Right hindlimb (tissue), 1 donor: ENCODE results near the gene MRPS34.

Experiments
- DNase-seq: peaks from one replicate; pipeline ENCODE4 v3.0.0-alpha.2; 2018

The MRPS34 gene

DNA sequence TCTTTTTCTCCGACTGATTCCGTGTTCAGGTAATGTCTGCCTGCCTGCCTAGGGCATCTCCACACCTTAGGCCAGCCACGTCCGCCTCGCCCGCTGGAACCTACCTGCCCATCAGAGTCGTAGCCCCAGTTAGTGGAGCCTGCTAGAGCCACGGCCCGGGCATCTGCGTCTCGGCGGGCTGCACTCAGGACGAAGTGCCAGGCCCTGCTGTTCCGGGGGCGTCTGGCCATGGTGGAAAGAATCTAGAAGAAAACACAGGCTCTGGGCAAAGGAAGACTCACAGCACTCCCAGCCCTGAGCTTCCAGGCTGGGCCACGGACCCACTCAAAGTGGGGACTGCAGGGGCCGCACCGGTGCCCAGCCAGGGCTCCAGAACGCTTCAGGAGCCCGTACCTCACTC lies 8.3 kb upstream of the MRPS34 start:
- DNase-seq: peak; percentile 22

DNA sequence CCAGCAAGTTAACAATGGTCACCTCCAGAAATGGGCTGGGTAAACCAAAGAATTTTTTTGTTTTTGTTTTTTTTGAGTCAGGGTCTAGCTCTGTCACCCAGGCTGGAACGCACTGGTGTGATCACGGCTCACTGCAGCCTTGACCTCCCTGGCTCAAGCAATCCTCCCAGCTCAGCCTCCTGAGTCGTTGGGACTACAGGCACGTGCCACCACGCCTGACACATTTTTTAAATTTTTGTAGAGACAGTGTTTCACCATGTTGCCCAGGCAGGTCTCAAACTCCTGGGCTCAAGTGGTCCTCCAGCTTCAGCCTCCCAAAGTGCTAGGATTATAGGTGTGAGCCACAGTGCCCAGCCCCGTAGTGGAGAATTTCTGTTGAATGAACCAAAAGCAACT lies 7.7 kb upstream of the MRPS34 start:
- DNase-seq: peak; percentile 7

DNA sequence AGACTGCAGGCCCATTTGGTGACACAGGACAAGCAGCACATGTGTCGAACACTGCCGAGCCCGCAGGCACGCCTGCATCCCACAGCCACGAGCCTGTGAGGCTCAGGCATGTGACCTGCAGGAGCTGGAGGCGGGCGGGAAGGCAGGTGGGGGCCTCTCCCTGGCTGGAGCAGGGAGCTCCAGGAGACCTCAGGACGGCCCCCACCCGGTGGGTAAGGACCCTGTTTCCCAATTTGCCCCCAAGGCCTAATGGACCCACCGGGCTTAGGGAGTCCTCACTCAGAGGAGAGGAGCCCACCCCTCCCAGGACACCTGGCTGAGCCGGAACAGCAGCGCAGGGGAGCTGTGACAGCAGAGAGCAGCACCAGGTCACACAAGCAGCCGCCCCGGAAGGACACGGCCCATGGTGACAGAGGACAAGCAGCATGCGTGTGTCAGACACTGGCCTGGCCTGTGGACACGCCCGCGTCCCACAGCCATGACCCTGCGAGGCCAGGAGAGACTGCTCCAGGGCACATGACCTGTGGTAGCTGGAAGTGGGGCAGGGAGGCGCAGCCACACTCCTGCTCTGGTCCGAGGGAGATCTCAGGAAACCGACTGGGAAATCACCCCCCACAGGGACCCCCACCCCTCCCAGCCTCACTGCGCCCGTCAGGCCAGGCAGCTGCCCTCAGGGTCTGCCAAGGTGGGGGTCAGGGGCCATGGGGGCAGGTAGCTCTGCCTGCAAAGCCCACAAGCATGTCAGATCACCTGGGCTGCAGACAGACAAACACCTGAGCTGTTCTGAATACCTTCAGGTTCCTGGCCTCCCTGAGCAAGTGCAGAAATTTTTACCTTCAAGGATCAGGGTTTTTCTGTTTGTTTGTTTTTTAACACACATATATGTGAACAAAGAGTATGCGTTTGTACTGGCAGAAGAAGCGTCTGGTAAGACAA lies 7.1 kb upstream of the MRPS34 start:
- peak; percentile 20 for DNase-seq

DNA sequence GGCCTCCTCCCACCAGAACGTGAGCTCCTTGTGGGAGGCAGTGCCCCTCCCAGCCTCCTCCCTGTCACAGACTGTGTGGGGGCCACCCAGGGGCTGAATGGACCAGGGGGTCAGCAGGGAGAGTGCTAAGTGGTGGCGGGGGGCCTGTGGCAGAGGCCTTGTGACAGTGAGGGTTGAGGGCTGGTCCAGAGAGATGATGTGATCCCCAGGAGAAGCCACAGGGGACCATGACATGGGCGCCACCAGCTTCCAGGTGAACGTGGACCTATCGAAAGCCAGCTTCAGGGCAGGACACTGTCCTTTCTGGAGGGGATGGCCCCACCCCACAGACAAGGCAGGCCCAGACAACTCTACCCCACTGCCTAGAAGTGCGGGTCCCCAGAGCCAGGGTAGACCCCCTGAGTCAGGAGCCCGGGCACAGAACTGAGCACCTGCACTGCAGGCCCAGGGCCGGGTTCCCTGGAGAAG lies 6.3 kb upstream of the MRPS34 start:
- DNase-seq: peak; percentile 27

DNA sequence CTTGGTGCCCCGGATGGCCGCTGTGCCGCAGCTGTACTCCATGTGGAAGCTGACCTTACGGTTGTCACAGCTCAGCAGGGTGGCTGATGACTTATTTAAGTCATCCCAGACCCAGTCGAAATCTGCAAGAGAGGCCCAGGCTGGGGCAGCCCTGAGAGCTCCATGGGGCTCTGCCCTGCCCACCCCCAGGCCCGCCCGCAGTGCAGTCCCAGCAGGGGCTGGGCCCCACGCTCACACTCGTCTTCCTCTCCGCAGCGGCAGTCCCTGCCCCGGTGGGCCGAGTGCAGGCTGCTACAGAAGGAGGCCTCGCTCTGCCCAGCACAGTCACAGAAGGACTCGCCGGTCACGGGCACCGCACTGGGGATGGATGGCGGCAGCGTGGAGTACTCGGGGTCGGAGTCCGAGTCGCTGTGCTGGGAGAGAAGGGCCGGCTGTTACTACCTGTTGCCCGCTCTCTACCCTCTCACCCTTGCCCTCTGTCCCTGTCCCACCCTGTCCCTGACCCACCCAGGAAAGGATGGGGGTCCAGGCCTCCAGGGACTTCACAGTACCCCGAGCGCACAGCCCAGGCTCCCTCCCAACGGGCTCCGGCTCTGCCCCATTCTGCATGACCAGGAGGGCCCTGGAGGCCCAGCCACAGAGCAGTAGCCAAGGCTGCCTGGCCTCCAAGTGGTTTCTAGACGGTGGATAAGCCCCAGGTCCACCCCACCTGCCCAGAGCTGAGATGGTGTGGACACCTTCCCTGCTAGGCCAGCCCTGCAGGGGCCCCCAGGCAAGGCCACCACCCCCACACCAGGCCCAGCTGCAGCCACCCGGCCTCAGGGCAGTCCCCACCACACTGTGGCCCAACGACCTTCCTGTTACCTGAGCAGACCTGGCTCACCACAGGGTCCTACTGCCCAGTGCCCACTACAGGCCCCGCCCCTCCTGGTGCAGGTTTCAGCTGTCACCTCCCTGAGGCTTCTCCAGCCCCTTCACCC lies 5.6 kb upstream of the MRPS34 start:
- peak; percentile 17 for DNase-seq

DNA sequence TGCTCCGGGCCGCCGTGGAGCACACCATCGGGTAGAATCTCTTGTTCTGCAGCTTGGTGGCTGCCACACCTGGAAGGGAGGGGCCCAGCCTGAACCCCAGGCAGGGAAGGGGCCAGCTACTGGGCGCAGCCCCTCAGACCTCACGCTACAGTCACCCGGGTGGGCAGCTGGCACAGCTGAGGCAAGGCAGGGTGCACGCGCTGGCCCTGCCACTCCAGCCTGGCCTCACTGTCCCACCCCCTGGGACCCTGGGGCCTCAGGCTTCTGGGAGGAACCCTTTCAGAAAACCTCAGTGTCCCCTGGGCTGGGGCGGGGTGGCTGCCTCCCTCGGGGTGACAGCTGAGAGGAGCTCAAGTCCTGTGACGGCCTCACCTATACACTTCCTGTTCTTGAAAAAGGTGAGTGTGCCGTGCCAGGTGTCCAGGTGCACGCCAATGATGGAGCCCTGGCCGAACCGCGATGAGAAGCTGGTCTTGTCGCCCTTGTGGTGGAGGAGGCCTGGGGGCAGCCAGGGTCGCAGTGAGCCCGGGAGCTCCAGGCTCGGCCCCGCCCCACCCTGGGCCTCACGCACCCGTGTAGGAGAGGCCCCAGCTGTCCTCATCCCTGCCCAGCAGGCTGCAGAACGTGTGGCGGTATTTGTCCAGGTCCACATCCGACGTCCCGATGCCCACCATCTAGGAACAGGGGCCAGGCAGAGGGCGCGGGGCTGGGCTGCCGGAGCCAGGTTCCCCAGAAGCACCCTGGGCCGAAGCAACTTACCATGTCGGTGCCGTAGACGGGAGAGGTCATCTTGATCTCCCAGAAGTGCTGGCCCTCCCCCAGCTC lies 4.7 kb upstream of the MRPS34 start:
- DNase-seq: peak; percentile 31

DNA sequence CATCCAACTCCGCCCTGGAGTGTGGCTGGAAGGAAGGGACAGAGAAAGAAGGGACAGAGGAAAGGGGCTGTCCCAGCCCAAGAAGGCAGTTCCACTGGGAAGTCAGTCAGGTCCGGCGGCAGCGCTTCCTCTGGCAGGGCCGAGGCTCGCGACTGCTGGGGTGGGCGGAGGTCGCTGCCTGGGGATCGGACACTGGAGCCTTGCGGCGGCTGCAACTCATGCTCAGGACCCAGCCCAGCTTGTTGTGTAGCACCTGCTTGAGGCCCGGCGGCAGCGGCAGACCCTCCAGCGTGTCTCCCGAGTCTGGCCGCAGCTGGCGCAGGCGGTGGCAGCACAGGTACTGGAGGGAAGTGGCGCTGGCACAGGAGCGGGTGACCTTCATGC lies 4.0 kb upstream of the MRPS34 start:
- peak; percentile 21 for DNase-seq

DNA sequence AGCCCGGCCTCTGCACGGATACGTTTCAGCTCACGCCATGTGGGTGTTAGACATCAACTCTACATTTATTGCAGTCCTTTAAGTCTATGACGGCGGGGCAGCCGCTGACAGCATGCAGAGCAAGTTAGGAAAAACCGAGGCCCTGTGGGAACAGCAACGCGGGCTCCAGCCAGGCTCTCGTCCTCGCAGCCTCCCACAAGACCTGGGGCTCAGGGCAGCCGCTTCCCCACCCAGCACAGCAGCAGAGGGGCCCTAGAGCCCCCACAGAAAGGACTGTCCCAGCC lies 3.7 kb upstream of the MRPS34 start:
- DNase-seq: no peak

DNA sequence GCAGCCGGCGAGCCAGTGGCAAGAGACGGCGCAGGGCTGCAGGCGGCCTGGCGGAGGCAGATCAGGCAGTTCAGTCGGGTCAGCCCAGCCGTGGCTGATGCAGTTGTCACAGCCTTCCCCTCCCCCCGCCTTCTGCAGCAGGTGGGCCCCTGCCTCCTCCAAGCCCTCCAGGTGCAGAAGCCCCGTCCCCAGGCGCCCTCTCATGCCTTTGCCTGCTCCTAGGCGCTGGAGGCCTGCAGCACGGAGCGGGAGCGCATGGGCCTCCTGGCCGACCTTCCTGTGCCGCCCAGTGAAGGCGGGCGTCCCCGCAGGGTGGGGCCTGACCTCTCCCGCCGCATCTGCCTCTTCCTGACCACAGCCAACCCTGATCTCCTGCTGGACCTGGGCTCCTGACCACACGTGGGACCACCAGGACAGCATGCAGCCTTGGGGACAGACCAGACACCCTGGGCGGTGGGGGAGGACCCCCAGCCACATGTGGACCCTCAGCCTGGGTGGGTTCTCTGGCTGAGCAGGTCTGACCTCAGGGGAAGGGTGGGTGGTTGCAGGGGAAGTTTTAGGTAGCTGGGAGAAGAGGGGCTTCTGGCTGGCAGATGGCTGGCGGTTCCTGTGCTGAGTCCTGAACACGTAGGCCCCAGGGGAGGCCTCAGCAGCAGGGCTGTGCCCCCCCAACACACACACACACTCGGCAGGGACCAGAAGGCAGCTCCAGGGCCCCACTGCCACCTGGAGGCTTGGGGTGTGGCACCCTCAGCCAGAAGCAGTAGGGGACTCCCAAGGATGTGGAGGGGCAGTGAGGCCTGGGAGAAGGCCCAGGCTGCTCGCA lies 3.1 kb upstream of the MRPS34 start:
- peak; percentile 24 for DNase-seq

DNA sequence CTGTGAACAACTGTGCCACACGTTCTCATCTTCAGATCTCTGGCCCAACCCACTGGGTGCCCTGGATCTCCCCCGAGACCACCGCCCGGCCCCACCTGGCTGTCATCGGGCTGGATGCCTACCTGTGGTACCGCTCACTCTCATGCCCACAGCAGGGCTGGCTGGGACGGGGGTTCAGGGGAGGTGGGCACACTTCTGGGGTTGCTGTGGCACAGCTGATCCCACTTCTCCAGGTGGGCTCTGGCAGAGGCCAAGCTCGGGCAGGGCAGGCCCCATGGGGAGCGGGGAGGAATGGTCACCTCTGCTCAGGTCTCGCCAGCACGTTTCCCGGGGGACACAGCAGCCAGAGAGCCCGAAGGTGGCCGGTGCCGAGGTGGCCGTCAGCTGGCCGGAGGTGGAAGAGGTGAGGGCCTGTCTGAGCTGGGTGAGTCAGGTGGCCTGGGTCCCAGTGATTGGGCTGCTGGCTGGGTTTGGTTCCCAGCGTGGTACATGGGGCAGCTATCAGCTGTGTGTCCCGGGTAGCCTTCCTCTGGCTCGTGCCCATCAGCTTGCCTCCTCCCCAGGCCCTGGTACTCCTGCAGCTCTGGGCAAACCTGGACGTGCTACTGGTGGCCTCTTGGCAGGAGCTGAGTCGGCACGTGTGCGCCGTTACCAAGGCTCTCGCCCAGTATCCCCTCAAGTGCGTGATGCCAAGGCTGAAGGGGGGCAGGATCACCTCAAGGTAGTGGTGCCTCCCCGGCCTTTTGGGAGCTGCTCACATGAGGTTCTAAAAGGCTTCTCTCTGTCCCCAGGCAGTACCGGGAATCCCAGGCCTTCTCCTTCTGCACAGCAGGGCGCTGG lies 2.3 kb upstream of the MRPS34 start:
- DNase-seq: peak; percentile 24

DNA sequence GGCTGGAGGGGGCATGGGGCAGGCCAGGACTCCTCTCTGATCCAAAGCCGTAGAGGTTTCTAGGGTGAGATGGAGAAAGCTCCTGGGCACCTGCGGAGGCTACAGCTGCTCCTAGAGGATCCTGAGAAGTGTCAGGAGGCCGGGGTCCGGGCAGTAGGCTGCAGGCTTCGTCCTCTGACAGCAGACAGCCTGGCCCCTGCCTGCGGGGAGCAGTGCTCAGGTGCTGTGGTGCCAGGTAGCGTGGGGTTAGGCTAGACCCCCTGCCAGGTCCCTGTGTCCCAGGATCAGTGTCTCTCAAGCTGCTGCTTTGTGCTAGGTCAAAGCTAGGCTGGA lies 1.5 kb upstream of the MRPS34 start:
- no peak for DNase-seq

DNA sequence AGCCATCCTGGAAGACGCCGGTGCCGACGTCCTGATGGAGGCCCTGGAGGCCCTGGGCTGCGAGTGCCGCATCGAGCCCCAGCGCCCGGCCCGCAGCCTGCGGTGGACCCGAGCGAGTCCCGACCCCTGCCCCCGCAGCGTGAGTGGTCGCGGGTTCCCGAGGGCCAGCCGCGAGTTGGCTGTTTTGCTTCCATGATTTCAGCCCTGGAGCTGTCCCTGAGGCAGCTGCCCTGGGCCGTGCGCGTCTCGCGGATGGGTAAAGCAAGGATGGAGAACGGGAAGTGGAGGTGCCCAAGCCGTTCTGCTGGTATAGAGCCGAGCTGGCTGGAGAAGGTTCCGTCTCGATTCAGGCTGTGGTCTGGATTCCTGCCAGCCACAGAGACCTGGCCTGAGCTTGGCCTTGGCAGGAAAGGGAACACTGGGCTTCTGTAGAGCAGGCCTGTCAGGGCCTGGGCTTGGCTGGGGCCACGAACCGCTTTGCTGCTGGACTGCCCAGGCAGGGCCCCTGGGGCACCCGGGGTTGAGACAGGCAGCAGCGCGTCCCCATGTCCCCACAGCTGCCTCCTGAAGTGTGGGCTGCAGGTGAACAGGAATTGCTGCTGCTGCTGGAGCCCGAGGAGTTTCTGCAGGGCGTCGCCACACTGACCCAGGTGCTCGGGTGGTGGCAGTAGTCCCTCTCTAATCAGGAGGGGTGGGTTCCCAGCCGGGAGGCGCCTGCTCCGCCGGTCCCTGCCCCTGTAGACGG lies 941 bp upstream of the MRPS34 start:
- peak; percentile 31 for DNase-seq

DNA sequence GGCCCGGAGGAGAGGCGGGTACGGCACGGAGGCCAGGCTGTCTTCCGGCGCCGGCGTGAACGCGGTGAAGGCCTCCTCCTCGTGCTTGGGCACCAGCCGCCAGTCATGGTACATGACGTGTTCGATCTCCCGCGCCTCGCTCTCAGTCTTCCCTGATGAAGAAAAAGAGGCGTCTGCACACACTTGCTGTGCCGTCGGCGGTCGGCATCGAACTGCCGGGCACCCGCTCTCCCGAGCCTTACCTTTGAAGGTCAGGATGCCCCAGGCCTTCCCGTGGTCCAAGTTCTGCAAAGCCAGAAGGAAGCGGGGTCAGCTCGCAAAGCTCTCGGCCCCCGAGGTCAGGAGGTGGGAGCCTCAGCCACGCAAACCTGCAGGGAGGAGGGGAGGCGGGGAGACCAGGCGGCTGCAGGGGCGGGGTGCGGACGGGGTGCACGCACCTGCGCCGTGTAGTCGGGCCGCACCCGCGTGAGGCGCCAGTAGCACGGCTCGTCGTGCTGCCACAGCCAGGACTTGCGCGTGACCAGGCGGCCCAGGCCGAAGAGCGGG lies 499 bp downstream of the MRPS34 start, which contains the start of gene EME2:
Gene EME2 (plus strand): TSS at position 449 of the 546 bp plus-strand sequence. CDS start 418 bp downstream, outside the sequence.
- DNase-seq: peak; percentile 30

DNA sequence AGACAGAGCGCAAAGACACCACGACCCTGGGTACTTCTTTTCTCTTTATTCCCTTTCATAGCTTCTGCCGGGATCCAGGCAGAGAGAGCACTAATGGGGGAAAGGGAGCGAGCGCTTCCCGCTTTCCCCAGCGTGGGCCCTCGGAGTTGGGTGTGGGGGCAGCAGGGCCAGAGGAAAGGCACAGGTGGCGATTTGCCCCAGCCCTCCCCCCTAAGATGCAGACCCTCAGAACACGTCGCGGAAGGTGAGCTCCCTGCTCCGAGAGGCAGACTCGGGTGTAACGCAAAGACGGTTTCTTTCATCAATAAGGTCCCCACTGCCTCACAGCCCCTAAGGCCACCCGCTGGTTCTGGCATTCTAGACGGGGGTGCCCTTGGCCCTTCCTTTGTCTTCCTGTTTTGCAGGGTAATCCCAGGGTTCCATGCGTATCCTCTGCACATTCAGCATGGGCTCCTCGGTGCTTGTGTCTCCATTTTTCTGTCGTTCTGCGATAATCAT lies 1.0 kb downstream of the MRPS34 start:
- no peak for DNase-seq

DNA sequence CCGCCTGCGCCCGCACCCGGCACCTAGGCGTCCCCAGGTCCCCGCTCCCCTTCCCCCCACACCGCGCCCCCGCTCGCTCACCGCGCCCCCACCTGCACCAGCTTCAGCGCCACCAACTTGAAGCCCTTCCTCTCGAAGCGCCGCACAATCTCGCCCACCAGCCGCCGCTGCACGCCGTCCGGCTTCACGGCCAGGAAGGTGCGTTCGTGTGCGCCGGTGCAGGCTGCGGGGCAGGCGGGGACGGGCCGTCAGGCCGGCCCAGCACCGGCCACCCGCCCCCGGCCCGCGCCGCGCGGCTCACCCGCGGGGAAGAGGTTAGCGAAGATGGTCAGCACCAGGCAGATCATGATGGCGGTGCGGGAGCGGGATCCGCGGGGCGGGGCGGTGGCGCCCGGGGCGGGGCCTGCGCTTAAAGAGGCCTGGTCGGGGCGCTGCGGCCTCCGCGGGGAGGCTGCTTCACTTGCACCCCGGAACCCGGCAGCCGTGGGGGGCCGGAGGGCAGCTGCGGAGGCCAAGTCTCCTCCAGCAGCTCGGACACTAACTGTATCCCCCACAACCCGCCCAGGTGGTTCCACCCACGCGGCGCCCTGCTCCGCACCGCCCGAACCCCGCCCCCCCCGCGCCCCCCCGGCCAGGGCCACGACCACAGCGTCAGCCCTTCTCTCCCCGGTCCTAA lies 1.6 kb downstream of the MRPS34 start, which contains the start of gene NME3:
Gene NME3 (minus strand): TSS at position 356 of the 676 bp plus-strand sequence. CDS start 9 bp downstream, at position 347.
- peak; percentile 86 for DNase-seq

DNA sequence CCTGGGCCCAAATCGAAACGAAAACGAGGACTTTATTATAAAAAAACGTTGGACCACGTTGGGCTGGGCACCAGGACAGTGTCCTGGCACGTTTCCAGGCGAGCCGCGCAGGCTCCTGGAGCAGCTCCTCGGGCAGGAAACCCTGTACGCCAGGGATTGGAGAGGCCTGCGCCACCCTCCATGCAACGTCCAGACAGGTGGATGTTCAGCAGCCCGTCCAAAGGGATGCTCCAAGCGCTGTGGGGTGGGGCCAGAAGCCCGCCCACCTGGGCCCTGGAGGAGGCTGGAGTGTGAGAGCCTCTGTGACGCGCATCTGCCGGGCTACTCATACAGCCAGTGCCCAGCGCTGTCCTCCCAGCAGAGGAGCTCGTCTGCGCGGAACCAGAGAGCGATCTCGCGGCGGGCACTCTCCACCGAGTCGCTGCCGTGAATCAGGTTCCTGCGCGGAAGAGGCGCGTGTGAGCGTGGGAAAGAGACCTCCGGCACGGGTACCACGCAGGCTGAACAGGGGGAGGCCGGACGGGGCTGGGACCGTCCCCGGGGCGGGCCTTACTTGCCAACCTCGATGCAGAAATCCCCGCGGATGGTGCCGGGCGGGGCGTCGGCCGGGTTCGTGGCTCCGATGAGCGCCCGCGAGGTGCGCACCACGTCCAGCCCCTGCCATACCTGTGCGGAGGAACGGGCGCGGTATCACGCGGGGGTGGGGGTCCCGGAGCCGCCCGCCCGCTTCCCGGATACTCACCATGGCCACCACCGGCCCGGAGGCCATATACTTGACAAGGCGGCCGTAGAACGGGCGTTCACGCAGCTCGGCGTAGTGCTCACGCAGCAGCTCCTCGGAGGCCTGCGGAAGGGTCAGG lies 2.4 kb downstream of the MRPS34 start:
- no peak for DNase-seq

DNA sequence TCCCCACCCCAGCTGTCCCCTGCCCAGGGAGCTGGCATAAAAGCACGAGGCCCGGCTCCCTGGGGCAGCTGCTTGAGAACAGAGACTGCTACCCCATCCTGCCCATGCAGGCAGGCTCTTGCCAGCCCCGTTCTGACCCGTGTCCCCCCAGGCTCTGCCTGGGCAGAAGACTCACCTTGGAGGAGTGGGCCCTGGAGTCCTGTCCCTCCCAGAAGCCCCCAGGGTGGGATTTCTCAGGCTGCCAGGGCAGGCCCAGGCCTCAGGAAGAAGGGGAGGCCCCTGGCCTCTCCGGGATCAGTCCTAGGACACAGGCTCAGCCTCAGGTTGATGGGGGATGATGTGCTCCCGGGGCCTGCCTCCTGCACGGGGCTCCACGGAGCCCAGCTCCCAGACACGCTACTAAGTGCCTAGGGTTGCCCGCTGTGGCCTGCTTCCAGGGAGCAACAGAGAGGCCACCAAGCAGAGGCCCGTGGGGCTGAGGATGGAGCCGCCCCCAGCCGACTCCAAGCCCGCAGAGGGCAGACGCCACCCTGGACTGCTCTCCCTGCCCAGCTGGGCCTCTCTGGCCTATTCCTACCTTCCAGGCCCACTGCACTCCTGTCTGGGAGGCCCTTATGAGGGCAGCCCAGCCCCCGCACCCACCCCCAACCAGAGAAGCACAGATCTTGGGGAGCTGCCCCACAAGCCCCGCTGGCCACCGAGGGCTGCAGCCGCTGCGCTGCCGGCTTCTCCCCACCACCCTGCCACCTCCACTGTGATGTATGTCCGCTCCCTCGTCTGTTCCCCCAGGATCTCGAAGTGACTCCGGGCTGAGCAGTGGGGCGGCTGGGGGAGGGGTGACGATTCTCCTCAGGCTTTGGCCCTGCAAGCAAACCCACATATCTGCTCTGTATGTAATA lies 3.3 kb downstream of the MRPS34 start:
- peak; percentile 30 for DNase-seq
